Breast epithelium (tissue), 4 donors: ENCODE measurements around the gene FBP2. TPM values are rescaled to one million over a fixed set of nuclear protein-coding genes. Genes with fewer than 3 reads are reported as not detected.

Experiments
- DNase-seq, 2 donors: peaks; one replicate each; pipeline ENCODE4 v3.0.0-alpha.2; 2019; ENCODE audit warnings: low spot score in 2 of 2
- H3K27ac ChIP-seq, 2 donors: fragments of 200-600 bp; sonication (generic) in 1 of 2; one replicate each; pipeline ENCODE4 v1.5.1; 2016 to 2019; ENCODE audit warnings: mild to moderate bottlenecking in 1 of 2
- H3K27me3 ChIP-seq, 2 donors: fragments of 200-600 bp; sonication (generic) in 1 of 2; one replicate each; pipeline versions ENCODE4 v1.5.1 to v1.6.0; 2017 to 2019; ENCODE audit warnings: control low read depth in 1 of 2, mild to moderate bottlenecking in 1 of 2
- H3K36me3 ChIP-seq: fragments of 200-600 bp; one replicate; pipeline ENCODE4 v1.5.1; 2019
- H3K4me1 ChIP-seq, 2 donors: fragments of 200-600 bp; sonication (generic); one replicate each; pipeline ENCODE4 v1.5.1; 2016 to 2019; ENCODE audit warnings: control low read depth in 1 of 2
- H3K4me3 ChIP-seq, 3 donors: fragments of 200-600 bp; sonication (generic); 1 replicate in 2 of 3; 2 replicates in 1 of 3; pipeline ENCODE4 v1.5.1; 2016 to 2019; ENCODE audit warnings: mild to moderate bottlenecking in 3 of 3, moderate library complexity in 2 of 3
- H3K9me3 ChIP-seq, 2 donors: fragments of 200-600 bp; sonication (generic) in 1 of 2; one replicate each; pipeline ENCODE4 v1.5.1; 2016 to 2019; ENCODE audit warnings: control low read depth in 1 of 2
- POLR2A ChIP-seq: fragments of 450-650 bp; IDR thresholded peaks from one replicate; pipeline ENCODE4 v1.6.1; 2016; ENCODE audit warnings: antibody characterized with exemption, mild to moderate bottlenecking, moderate library complexity
- POLR2AphosphoS5 ChIP-seq, 3 donors: sonication (generic); formaldehyde crosslinking; IDR thresholded peaks; one replicate each; pipeline ENCODE4 v1.6.1; 2017; ENCODE audit warnings: antibody characterized with exemption in 3 of 3
- intact Hi-C: fragments of 100-400 bp; cut with DNase I; formaldehyde crosslinking; loops from one replicate; pipeline ENCODE4 v1.15.1; 2023; ENCODE audit warnings: low total_unique reads
- total RNA-seq, 3 donors: library from RNA; depleted of rRNA; stranded (reverse); fragments of >200 nt; gene quantifications; one replicate each; pipeline ENCODE4 v1.1.0, GENCODE V29; 2016
- TF ChIP-seq, protein P1 (sequence below), 3 donors: fragments of 450-650 bp; IDR thresholded peaks; one replicate each; pipeline ENCODE4 v1.5.1; 2016 to 2017; ENCODE audit warnings: antibody characterized with exemption in 3 of 3, mild to moderate bottlenecking in 3 of 3, moderate library complexity in 3 of 3

The FBP2 gene
- total RNA-seq, 3 donors from 2014 or later, result not detected

DNA sequence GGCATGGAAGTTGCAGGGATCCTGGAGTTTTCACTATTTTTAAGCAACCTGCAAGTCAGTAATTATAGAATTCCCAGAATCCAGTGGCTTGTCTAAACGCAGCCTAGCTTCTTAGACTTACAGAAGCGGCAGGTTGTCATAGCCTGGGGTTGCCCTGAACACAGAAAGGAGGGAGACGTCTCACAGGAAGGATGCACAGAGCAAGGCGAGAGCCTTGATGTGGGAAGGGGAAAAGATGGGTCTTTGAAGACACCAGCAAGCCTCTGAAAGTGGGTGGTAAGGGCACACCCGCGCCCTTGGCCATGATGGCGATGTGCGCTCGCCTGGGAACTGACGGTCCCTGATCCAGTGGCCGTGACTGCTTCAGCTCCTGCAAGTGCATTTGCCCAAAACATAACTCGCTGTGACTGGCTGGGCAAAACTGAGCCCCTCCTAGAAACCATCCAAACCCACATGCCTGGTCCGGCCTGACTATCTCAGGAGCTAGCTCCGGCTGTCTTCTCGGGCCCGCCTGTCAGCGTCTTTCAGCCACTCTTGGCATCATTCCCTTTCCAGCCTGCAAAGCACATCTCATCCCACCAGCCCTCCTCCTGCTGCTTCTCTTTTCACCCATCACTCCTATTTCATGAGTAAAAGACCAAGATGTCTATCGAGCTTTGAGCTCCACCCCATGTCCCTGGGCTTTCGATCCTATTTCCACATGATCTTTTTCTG, 28.6 kb upstream of the FBP2 start:
- no peak overlapping the region for H3K4me3 ChIP-seq
- H3K4me1 ChIP-seq, result no peaks in the 10 kb centered on the region
- intact Hi-C loops, result no loop called here
- no peaks in the 10 kb centered on the region for H3K36me3 ChIP-seq
- H3K27me3 ChIP-seq, result no peaks in the 10 kb centered on the region
- no peak overlapping the region for H3K27ac ChIP-seq
- TF ChIP-seq, protein P1, sequence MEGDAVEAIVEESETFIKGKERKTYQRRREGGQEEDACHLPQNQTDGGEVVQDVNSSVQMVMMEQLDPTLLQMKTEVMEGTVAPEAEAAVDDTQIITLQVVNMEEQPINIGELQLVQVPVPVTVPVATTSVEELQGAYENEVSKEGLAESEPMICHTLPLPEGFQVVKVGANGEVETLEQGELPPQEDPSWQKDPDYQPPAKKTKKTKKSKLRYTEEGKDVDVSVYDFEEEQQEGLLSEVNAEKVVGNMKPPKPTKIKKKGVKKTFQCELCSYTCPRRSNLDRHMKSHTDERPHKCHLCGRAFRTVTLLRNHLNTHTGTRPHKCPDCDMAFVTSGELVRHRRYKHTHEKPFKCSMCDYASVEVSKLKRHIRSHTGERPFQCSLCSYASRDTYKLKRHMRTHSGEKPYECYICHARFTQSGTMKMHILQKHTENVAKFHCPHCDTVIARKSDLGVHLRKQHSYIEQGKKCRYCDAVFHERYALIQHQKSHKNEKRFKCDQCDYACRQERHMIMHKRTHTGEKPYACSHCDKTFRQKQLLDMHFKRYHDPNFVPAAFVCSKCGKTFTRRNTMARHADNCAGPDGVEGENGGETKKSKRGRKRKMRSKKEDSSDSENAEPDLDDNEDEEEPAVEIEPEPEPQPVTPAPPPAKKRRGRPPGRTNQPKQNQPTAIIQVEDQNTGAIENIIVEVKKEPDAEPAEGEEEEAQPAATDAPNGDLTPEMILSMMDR (IDR thresholded peaks at IDR 0.05), result no peak
- no peaks in the 10 kb centered on the region for H3K9me3 ChIP-seq
- DNase-seq, result no peak

DNA sequence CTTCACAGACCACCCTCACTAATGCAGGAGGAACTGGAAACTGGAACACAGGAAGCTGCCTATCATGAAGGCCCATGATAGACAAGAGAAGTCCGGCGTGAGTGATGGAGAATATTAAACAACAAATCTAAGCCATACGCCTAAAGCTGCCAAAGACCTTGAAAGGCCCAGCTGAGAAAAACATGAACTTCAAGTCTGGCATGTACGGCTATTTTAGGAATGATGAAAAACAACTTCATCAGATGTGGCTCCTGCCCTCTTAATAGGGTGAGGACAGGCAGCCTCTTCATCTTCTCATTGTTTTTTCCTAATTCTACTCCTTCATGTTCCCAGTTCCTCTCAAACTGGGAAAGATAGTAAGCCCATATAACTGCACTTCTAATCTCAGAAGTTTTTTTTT, 25.4 kb upstream of the FBP2 start:
- Histone ChIP-seq H3K4me3 (no peak overlapping the region), H3K27me3 (no peaks in the 10 kb centered on the region), H3K9me3 (no peaks in the 10 kb centered on the region), H3K27ac (no peak overlapping the region), H3K36me3 (no peaks in the 10 kb centered on the region), H3K4me1 (no peaks in the 10 kb centered on the region)
- intact Hi-C loops, result no loop called here
- no peak for DNase-seq
- no peak for TF ChIP-seq POLR2A
- TF ChIP-seq POLR2AphosphoS5 (IDR thresholded peaks at IDR 0.05), result no peak
- TF ChIP-seq, protein P1 (IDR thresholded peaks at IDR 0.05), result no peak

DNA sequence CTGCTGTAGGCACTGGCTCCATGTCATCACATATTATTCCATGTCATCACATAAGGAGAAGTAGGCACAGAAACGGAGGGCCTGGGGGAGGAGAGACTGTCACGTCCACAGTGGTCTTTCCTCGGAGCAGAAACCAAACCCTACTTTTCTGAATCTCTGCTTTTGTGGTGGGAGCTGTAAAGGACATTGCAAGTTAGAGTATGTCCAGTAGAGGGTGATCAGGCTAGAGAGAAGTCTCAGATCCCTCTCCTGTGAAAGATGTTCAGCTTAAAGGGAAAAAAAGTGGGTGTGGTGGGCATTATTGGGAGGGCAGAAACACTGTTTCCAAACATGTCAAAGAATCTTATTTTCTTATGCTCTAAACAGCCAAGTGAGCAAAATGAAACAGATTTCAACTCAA, 19.4 kb upstream of the FBP2 start:
- no peak for TF ChIP-seq POLR2A
- TF ChIP-seq, protein P1 (IDR thresholded peaks at IDR 0.05), result no peak
- TF ChIP-seq POLR2AphosphoS5 (IDR thresholded peaks at IDR 0.05), result no peak
- no peaks in the 10 kb centered on the region for H3K4me1 ChIP-seq

DNA sequence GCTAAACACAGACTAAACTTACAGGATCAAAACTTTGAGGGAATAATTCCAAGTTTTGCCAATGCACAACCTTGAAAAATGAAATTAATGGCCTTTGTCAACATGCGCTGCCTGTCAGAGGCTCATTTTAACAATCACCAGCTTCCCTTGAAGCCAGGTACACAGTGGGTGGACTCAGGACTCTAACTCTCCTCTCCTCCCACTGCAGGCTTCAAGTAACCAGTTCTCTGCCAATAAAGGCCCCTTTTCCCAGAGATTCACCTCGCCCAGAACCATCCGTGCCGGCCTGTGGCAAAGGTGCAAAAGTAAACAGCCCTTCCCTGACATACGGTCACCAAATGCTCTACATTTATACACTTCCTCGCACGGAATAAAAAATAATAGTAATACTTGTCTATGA, 18.4 kb upstream of the FBP2 start:
- Histone ChIP-seq H3K36me3 (no peaks in the 10 kb centered on the region), H3K4me1 (no peaks in the 10 kb centered on the region), H3K27me3 (no peaks in the 10 kb centered on the region), H3K9me3 (no peaks in the 10 kb centered on the region), H3K4me3 (no peak overlapping the region), H3K27ac (no peak overlapping the region)
- intact Hi-C loops, result no loop called here
- no peak for DNase-seq
- TF ChIP-seq, protein P1 (IDR thresholded peaks at IDR 0.05), result no peak
- TF ChIP-seq POLR2A (no peak), POLR2AphosphoS5 (IDR thresholded peaks at IDR 0.05) (no peak)

More for the DNA sequence above, 19.4 kb upstream of the FBP2 start:
- H3K36me3 ChIP-seq, result no peaks in the 10 kb centered on the region
- H3K27ac ChIP-seq, result no peak overlapping the region
- no peaks in the 10 kb centered on the region for H3K9me3 ChIP-seq
- H3K4me3 ChIP-seq, result no peak overlapping the region
- no peaks in the 10 kb centered on the region for H3K27me3 ChIP-seq
- intact Hi-C loops, result no loop called here
- no peak for DNase-seq

DNA sequence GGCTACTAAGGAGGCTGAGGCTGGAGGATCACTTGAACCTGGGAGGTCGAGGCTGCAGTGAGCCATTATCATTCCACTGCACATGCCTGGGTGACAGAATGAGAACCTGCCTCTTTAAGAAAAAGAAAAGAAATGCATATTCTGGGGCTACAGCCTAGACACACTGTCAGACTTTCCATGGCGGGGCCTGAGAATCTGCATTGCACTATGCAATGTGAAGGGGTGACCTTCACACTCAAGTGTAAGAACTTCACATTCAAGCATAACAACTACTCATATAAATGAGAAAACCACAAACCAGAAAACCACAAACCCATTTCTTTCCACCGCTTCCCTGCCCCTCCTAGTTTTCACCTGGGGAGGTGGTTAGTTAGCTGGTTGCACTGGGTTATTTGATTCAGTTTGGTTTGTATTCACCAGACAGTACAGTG, 18.0 kb upstream of the FBP2 start:
- TF ChIP-seq POLR2A, result no peak
- TF ChIP-seq, protein P1 (IDR thresholded peaks at IDR 0.05), result no peak
- Histone ChIP-seq H3K27me3 (no peaks in the 10 kb centered on the region), H3K27ac (no peak overlapping the region), H3K36me3 (no peaks in the 10 kb centered on the region), H3K9me3 (no peaks in the 10 kb centered on the region), H3K4me1 (no peaks in the 10 kb centered on the region), H3K4me3 (no peak overlapping the region)
- DNase-seq, result no peak
- intact Hi-C loops, result no loop called here
